GM18505 (cell line): ENCODE measurements around the gene PTPRJ.
"Not testable (repeated sequence)": the region's sequence is repeated elsewhere in the genome, so short reads cannot be mapped to it uniquely, and the experiment has no call there.

Experiments used
- ATAC-seq: cut with Tn5 transposase; IDR thresholded peaks from one replicate; pipeline ENCODE4 v1.9.1; 2021; ENCODE audit not compliant: unreplicated experiment
- POLR2A ChIP-seq: IDR thresholded peaks from 4 replicates; pipeline ENCODE4 v1.6.1; 2011; ENCODE audit warnings: borderline replicate concordance; ENCODE audit not compliant: insufficient read depth, insufficient read length; ENCODE audit errors: extremely low read depth

PTPRJ gene

GRCh38 chr11:47950396-47950795 is 30.0 kb upstream of the PTPRJ start:
- TF ChIP-seq POLR2A = no peak
- peak; percentile 79 for ATAC-seq

GRCh38 chr11:47951504-47951903 is 28.9 kb upstream of the PTPRJ start:
- not testable (repeated sequence) for ATAC-seq

GRCh38 chr11:47955061-47955755 is 25.2 kb upstream of the PTPRJ start:
- TF ChIP-seq POLR2A = no peak
- no peak for ATAC-seq

- ATAC-seq = no peak
- TF ChIP-seq POLR2A = no peak
Observed at GRCh38 chr11:47960015-47960414, 20.3 kb upstream of the PTPRJ start.

GRCh38 chr11:47961383-47961782 is 19.0 kb upstream of the PTPRJ start:
- TF ChIP-seq POLR2A = no peak
- no peak for ATAC-seq

GRCh38 chr11:47964546-47964945 is 15.8 kb upstream of the PTPRJ start:
- no peak for TF ChIP-seq POLR2A
- ATAC-seq = no peak

- no peak for ATAC-seq
- TF ChIP-seq POLR2A = no peak
Observed at GRCh38 chr11:47967577-47968525, 12.5 kb upstream of the PTPRJ start.

- no peak for TF ChIP-seq POLR2A
- no peak for ATAC-seq
Observed at GRCh38 chr11:47969401-47969800, 11.0 kb upstream of the PTPRJ start.

GRCh38 chr11:47971501-47971900 is 8.9 kb upstream of the PTPRJ start:
- no peak for TF ChIP-seq POLR2A
- ATAC-seq = no peak

- TF ChIP-seq POLR2A = no peak
Observed at GRCh38 chr11:47973173-47973572, 7.2 kb upstream of the PTPRJ start.

GRCh38 chr11:47976931-47977330 is 3.4 kb upstream of the PTPRJ start:
- ATAC-seq = no peak
- TF ChIP-seq POLR2A = no peak

More at GRCh38 chr11:47973173-47973572, 7.2 kb upstream of the PTPRJ start:
- ATAC-seq = no peak

- no peak for TF ChIP-seq POLR2A
- ATAC-seq = no peak
Observed at GRCh38 chr11:47977623-47978022, 2.7 kb upstream of the PTPRJ start.

GRCh38 chr11:47979378-47980087 is 826 bp upstream of the PTPRJ start:
- no peak for TF ChIP-seq POLR2A
- no peak for ATAC-seq
